ENCODE data around the gene PGS1. TPM values are rescaled to one million over a fixed set of nuclear protein-coding genes. Genes with fewer than 3 reads are reported as not detected.

The PGS1 gene
- total RNA-seq, 1 donor, result 35.4 TPM

DNA sequence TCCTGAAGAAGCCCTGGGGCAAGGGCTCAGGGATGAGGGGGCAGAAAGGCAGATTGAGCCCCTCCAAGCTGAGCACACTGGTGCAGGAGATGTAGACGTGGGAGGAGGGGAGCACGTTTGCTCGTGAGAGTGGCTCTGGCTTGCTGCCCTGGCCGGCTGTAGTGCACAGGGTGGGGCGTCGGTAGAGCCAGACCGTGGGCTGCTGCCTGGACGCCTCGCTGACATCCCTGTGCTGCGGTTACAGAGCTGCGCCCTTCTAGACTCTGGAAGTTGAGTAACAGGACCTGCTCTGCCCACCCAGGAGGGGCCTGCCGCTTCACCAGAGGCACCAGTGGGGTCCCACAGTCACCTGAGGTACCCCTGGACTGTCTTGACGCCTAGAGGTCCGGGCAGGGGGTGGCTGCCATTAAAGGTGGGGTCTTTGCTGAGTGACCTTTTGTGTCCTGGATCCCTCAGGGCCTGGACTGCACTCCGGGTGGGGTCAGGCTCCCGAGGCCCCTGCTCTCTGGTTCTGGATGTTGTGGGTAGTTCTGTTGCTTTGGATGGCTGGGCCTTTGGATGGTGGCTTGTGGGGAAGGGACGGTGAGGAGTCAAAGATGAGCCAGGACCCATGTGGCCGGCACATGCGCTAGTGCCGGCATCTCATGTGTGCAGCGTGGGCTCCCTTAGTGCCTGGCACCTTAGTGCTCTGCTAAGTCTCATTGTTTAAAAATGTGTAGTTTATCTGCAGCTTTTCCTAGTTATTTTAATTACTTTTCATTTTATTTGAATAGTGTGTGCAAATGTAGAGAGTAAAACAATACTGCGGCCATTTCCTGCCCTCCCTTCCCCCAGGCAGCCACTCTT lies 41.7 kb downstream of the PGS1 start:
- no peak for TF ChIP-seq CTCF (IDR thresholded peaks at IDR 0.05; ENCODE audit: insufficient read depth, low read depth, low read length)
- H3K4me3 ChIP-seq (ENCODE audit: low read depth, low read length), result no peak overlapping the region
- peak; percentile 65 for DNase-seq (ENCODE audit: low read depth)

- no peak for TF ChIP-seq CTCF (IDR thresholded peaks at IDR 0.05; ENCODE audit: insufficient read depth, low read depth, low read length)
- H3K4me3 ChIP-seq (ENCODE audit: low read depth, low read length), result no peak overlapping the region
- no peak for DNase-seq (ENCODE audit: low read depth)
Measured at GRCh38 chr17:78421084-78421533, 42.7 kb downstream of the PGS1 start.

GRCh38 chr17:78421534-78422266 lies 43.3 kb downstream of the PGS1 start:
- peak; percentile 99 for TF ChIP-seq CTCF (IDR thresholded peaks at IDR 0.05; ENCODE audit: insufficient read depth, low read depth, low read length)
- DNase-seq (ENCODE audit: low read depth), result peak; percentile 80
- no peak overlapping the region for H3K4me3 ChIP-seq (ENCODE audit: low read depth, low read length)

DNA sequence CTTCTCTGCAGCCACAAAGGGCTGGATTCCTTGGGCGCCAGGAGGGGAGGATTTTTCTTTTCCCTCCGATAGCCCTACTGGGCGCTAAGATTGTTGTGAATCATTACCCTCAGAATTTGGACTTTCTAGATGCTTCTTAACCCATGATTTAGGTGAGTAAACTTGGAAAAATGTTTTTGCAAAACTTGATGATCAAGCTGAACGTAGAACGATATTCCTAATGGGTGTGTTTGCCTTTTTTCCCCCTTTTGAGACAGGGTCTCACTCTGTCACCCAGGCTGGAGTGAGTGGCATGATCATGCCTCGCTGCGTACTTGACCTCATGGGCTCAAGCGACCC lies 43.8 kb downstream of the PGS1 start:
- no peak overlapping the region for H3K4me3 ChIP-seq (ENCODE audit: low read depth, low read length)
- DNase-seq (ENCODE audit: low read depth), result no peak
- no peak for TF ChIP-seq CTCF (IDR thresholded peaks at IDR 0.05; ENCODE audit: insufficient read depth, low read depth, low read length)

DNA sequence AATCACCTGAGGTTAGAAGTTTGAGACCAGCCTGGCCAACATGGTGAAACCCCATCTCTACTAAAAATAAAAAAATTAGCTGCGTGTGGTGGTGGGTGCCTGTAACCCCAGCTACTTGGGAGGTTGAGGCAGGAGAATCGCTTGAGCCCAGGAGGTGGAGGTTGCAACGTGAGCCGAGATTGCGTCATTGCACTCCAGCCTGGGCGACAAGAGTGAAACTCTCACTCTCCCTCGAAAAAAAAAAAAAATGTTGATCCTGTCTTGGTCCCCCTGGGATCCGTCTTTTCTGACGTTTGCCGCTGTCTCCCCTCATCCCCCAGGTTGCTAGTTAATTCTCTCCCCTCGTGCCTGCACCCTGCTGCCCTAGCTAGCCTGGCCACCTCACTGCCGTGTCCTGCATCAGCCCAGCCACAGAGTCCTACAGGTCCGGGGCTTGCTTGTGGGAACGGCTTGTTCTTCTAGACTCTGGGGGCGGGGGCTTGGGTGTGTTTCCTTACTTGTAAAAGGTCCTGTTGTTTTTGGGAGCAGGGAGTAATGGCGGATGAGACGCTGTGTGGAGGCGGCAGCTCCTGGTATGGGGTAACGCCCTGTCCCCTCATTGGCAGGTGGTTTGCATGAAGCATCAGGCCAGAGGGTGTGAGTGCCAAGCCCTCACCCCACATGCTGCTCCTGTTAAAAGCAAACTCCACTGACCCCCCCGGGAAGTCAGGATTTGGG lies 44.6 kb downstream of the PGS1 start:
- H3K4me3 ChIP-seq (ENCODE audit: low read depth, low read length), result no peak overlapping the region
- TF ChIP-seq CTCF (IDR thresholded peaks at IDR 0.05; ENCODE audit: insufficient read depth, low read depth, low read length), result no peak
- no peak for DNase-seq (ENCODE audit: low read depth)

DNA sequence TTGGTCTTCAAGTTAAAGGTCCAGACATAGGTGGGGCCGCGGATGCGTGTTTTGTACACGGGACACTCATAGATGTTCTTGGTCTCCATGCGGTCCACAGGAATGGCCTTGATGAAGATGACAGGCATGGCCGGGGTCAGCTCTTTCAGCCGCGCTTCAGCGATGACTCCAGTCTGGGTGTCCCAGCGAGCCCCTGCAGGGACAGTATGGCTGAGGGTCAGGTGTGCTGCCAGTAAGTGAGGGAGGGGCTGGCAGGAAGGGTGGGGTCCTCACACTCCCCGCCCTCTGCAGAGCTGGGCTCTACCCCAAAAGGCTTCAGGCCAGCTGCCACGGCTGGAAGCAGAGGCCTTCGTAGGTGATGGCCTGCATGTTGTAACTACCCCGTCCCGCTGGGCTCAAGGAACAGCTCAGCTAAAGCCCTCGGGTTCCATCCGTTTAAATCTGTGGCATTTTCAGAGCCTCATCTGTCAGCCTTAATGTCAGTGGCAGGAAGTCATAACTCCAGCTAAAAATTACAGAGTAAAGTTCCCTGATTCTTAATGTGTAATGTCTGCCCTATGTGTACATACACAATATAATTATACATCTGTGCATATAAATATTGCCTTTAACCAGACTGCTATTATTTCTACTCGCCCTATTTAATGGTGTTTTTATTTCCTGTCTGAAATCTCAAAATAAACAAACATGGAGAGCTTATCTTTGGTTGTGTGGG lies 45.7 kb downstream of the PGS1 start:
- peak; percentile 33 for DNase-seq (ENCODE audit: low read depth)
- no peak overlapping the region for H3K4me3 ChIP-seq (ENCODE audit: low read depth, low read length)
- no peak for TF ChIP-seq CTCF (IDR thresholded peaks at IDR 0.05; ENCODE audit: insufficient read depth, low read depth, low read length)

Measured in fibroblast of villous mesenchyme (primary cell).